DMS53 (cell line): ENCODE results near the gene SYNGR1.
"Not testable (repeated sequence)": the region's sequence is repeated elsewhere in the genome, so short reads cannot be mapped to it uniquely, and the experiment has no call there.

Experiments
- DNase-seq: peaks from one replicate; lab custom pipeline; 2025; lab: John Stamatoyannopoulos, UW

The SYNGR1 gene

DNA sequence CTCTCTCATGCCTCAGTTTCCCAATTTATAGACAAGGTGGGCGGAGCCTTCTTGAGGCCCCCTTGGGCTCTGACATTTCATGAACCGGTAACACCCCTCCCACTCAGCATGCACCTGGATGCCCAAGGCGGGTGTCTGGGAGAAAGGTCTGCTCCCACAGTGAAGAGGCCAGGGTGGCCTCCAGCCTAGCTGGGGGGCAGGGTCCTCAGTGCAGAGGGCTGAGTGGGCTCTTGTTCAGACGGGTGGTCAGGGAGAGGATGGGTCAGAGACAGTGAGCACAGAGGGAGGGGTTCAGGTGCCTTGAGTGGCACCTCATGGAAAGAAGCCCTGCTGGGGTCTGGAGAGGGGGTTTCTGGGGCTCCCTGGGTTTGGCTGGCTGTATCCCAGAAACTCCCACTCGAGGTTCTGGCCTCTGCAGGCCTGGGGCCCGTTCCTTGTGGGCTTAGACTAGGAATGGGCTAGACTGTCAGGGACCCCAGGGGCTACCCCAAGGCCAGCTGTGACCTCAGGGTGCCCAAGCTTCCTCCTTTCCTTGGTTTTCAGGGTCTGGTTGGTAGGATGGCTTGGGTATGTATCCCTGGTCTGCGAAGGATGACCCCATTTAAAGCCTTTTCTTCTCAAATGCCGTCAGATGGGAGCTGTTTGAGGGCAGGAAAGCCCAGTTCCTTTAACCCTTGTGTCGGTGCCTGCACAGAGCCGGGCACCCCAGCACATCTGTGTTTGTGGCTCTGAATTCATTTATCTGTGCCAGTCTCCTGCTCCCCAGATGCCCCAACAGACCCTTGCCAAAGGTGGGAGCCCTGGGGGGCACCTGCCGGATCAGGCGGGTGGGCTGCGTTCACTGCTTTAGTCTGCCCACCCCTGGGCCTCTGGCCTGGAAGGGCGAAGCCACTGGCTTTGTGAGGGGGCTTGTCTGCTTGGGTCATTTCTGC lies 1.2 kb downstream of the SYNGR1 start:
- no peak for DNase-seq

DNA sequence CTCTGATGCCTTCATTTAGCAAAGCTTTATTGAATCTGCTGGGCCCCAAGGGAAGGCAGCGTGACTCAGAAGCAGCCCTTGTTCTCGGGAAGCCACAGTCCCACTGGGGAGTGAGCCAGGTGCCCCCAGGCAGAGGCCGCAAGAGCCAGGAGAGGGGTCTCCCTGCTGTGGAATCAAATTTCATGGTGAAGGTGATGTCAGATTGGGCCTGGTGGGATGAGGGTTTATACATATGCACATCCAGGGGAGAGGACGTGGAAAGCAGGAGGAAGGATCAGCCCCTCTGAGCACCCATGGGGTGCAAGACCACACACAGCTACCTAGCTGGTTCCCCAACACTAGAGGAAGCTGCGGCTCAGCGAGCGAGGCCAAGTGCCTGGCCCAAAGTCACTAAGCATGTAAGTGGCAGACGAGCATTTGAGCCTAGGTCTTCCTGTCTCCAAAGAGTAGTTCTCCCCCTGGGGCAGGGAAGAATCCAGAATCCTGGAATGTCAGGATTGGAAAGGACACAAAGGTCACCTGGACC lies 2.0 kb downstream of the SYNGR1 start:
- no peak for DNase-seq

DNA sequence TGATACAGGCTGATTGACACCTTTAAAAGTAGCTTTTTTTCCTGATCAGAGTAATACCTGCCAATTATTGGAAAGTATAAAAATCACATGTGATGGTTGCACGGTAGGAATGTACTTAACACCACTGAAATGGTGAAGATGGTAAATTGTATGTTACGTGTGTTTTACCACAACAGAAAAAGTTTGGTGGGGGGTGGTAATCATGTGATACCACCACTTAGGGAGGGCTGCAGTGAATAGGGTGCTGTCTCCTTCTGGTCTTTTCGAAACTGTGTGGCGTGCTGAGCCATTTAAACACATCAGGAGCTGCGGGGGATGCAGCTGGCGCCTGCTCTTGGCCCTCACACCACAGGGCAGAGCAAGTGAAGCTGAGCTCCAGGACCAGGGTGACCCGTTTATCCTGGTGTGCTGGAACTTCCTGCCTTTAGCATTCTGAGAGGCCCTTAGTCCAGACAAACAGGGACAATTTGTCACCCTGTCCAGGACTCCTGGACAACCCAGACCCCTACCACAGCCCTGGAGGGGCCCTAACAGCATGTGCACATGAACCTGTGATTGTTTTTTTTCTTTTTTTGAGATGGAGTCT lies 2.6 kb downstream of the SYNGR1 start:
- no peak for DNase-seq

DNA sequence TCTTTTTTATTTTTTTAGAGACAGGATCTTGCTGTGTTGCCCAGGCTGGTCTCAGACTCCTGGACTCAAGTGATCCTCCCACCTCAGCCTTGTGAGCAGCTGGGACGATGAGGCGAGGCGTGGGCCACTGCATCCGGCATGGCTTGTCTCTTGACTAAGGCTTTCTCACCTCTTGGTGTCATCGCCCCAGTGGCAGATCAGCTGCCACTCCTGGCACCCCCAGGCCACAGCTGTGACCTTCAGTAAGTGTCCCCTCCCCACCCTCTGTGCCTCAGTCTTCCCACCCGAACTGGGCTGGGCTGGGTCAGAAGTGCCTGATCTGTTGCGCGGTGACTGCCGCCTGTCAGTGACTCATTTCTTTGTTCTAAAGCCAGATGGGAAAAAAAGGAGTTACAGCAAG lies 3.6 kb downstream of the SYNGR1 start:
- DNase-seq: peak; percentile 15

DNA sequence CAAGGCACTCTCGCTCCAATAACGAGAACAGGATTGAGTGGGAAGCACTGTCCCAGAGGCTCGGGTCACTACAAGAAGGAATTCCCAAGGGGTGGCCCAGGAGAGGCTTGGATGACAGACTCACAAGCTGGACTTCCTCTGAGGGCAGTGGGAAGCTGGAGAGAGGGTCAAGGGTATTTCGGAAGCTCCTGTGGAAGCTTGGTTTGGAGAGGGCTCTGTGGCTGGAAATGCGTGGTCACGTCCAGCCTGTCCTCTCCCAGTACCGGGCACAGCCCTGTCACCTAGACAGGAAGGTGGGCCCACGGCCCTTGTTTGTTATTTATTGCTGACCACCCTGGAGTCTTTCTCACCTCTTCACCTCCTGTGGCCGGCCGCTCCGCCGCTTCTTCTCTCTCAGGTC lies 5.3 kb downstream of the SYNGR1 start:
- no peak for DNase-seq

DNA sequence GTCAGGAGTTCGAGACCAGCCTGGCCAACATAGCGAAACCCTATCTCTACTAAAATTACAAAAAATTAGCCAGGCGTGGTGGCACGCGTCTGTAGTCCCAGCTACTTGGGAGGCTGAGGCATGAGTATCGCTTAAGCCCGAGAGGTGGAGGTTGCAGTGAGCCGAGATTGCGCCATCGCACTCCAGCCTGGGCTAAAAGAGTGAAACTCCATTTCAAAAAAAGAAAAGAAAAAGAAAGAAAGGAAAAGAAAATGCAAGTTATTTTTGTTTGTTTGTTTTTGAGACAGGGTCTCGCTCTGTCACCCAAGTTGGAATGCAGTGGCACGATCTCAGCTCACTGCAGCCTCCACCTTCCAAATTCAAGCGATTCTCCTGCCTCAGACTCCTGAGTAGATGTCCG lies 6.0 kb downstream of the SYNGR1 start:
- not testable (repeated sequence) for DNase-seq

DNA sequence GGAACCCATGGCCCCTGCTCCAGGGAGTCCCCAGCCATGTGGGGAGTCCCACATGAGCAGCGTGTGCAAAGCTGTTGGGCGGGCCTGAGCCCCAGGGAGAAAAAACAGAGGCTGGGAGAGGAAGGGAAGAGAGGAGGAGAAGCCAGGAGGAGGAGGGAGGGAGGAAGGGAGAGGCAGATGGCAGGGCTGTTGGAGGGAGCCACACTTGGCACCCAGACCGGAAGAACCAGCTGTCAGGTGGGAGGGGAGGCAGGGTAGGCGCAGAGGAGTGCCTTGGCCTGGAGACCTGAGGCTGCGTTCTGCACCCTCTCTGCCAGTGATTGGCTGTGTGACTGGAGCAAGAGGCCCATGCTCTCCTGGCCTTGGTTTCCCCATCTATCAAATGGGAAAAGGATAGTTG lies 6.7 kb downstream of the SYNGR1 start:
- DNase-seq: no peak

DNA sequence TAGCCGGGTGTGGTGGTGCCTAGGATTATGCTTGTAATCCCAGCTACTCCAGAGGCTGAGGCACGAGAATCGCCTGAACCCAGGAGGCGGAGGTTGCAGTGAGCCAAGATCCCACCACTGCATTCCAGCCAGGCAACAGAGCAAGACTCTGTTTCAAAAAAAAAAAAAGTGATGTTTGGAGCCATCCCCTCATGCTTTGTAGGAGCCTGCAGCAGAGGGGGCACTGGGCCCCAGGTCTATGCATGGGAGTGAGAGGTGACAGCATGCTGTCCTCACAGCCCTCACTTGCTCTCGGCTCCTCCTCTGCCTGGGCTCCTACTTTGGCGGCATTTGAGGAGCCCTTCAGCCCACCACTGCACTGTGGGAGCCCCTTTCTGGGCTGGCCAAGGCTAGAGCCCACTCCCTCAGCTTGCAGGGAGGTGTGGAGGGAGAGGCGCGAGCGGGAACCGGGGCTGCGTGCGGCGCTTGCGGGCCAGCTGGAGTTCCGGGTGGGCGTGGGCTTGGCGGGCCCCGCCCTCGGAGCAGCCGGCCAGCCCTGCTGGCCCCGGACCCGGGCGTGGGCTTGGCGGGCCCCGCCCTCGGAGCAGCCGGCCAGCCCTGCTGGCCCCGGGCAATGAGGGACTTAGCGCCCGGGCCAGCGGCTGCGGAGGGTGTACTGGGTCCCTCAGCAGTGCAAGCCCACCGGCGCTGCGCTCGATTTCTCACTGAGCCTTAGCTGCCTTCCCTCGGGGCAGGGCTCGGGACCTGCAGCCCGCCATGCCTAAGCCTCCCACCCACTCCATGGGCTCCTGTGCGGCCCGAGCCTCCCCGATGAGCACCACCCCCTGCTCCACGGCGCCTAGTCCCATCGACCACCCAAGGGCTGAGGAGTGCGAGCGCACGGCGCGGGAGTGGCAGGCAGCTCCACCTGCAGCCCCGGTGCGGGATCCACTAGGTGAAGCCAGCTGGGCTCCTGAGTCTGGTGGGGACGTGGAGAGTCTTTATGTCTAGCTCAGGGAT lies 7.6 kb downstream of the SYNGR1 start:
- DNase-seq: not testable (repeated sequence)

DNA sequence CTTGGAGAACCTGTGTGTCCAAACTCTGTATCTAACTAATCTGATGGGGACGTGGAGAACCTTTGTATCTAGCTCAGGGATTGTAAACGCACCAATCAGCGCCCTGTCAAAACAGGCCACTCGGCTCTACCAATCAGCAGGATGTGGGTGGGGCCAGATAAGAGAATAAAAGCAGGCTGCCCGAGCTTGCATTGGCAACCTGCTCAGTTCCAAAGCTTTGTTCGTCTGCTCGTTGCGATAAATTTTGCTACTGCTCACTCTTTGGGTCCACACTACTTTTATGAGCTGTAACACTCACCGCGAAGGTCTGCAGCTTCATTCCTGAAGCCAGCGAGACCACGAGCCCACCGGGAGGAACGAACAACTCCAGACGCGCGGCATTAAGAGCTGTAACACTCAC lies 8.4 kb downstream of the SYNGR1 start:
- not testable (repeated sequence) for DNase-seq

DNA sequence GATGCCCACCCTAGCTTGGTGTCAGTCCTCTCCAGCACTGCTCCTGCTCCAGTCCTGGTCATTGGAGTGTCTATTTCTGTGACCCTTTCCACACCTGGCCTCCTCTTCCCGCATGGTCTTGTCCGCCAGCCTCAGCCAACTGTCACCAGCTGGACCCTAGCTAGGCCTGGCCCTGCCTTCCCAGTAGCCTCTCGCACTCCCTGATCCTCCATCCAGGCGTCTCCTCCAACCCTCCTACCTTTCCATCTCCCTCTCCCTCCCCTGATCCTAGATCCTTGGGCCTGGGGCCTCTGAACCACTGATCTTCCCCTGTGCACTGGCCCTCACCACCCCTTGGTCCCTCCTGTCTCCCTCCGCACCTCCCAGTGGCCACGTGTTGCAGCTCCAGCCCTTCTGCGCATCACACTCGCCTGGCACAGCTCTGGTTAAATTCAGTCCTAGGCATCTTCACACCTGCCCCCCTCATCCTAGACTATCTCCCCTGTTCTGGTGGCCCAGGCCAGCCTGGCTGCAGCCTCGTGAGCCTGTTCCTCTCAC lies 9.9 kb downstream of the SYNGR1 start:
- DNase-seq: no peak

DNA sequence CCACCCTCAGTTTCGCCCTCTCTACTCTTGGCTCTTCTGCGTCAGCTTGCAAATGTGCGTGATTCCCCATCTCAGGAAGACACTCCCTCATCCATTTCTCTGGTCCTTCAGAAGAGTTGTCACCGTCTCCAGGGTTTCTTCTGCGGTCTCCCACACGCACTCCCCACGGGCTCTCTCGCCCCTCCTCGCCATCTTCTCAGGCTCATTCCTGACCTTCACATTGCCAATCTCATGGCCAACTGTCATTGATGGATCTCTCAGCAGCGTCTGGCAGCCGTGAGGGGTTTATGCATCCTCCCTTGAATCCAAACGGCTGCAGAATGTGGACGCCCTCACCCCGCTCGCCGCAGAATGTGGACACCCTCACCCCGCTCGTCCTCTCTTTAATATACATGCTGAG lies 10.5 kb downstream of the SYNGR1 start:
- DNase-seq: no peak

DNA sequence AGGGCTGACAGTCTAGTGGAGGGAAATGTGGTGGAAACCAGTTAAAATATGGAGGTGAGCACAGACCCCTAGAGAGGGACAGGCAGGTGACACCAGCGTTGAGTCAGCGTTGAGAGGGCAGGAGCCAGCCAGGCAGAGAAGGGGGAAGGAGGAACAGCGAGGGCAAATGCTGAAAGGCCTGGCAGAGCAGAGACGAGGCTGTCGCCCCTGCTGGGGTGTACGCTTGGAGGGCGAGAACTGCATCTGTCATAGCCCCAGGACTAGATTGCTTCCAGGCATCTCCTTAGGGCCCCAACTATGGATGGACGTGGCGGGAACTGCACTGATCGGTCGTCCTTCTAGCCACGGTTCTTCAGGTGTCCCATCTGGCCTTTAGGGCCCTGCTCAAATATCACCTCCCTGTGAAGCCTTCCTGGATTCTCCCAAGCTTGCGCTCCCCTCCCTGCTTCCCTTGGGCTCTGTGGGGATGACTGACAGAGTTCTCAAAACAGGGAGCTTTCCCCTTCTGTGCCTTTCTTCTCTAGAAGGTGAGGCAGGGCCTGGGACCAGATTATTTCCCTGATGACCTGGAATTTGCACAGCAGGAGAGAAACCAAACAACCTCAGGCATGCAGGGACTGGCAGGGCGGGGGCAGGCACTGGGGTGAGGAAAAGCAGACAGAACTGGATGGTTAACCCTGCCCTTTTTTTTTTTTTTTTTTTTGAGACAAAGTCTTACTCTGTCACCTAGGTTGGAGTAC lies 11.1 kb downstream of the SYNGR1 start:
- DNase-seq: peak; percentile 9

DNA sequence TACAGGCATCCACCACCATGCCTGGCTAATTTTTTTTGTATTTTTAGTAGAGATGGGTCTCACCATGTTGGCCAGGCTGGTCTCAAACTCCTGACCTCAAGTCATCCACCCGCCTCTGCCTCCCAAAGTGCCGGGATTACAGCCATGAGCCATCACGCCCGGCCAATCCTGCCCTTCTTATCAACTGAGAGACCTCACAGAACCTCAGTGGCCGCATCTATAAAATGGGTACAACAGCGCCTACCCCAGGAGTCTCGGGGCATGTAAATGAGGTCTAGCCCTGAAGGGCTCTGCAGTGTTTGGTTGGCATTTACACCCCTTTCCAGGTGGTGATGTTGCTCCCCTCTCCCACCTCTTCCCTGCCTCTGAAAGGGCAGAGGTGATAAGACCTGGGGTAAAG lies 11.7 kb downstream of the SYNGR1 start:
- DNase-seq: no peak

DNA sequence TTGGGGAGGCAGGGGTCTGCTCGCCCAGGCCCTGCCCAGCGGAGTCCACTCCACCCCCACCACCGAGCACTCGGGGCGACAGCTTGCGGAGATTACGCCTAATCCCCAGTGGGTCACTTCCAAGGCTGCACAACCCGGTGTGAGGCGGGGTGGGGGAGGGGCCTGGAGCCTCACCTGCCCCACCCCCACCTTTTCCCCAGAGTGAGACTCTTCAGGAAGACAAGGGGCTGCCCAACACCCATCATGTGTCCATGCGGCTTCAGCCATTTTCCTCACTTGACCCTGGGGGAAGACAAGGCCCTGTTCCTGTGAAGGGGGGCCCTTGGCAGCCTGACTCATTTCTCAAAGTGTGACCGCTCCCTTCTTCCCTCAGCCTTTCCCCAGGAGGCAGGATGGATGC lies 12.5 kb downstream of the SYNGR1 start:
- DNase-seq: no peak

DNA sequence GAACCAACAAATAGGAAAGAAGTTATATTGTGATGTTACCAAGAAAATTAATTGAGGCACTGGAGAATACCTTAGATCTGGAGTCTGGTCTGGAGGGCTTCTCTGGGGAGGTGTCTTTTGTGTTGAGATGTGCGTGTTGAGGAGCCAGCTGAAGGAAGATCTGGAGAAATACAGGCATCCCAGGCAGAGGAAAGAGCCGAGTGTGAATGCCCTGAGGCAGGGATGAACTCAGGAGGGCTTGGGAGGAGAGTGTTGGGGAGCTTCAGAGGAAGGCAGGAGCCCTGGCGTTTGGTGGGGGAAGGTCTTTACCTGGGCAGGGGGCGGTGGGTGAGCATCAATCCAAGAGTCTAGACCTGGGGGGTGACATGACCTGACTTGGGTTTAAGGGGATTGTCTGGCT lies 13.1 kb downstream of the SYNGR1 start:
- no peak for DNase-seq

DNA sequence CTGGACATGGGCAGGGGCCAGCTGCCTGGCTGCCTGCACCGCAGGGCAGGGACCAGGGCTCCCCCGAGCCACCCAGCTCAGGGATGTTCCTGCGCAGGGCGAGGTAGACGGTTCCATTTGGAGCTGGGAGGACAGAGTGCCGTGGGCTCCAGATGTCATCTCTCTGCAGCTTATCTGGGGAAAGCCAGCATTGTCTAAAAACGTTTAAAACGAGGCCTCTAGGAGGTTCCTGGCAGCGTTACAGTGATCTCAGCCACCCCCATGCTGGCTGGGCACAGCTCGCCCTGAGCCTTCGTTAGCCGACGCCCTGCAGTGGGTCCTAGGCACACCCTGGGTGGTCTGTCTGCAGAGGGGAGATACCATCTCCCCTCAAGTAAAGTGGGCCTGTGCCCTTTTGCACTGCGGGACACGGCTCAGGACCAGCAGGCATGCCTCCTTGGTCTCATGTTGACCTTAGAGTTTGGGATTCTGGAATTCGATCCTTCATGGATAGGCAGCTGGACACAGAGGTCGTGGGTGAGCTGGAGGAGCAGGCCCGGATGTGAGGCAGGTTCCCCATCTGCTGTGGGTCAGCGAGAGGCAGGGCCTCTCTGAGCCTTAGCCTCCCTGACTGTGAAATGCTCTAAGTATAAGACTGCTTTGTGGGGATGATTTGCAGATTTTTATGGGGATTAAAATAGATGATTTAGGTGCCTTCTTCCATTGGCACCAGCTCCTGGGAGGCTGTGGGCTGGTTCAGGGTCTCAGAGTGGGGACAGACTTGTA lies 14.1 kb downstream of the SYNGR1 start:
- no peak for DNase-seq

DNA sequence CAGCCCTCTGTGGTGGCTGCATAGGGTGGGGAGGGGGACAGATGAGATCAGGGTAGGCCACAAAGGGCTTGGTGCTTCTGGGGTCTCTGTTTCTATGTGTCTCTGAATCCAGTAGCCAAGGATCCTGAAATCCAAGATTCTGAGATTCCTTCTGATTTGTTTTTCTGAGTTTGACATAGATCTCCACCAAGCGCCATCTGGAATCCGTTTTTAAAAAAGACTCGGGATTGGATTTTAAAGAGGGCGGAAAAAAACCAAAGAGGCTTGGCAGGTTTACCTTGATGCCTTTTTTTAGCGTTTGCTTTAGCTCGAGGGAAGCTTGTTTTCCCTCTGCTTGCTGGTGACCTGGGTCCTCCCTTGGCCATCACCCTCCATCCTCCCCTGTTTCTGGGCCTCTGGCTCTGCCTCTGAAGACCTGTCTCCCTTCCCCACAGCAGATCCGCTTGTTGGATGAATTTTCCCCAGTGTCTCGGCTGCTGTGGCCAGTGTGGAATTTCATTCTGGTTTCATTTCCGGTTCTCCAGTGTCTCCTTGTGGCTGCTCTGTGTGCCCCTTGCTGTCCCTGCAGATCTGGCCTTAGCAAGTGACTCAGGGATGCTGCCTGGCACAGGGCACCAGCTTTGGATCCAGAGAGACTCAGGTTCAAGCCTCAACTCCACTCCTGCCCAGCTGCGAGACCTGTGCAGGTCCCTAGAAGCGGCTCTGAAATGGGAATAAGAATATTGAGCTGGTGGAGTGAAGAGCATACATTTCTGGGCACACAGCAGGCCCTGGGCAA lies 15.1 kb downstream of the SYNGR1 start:
- DNase-seq: peak; percentile 13

DNA sequence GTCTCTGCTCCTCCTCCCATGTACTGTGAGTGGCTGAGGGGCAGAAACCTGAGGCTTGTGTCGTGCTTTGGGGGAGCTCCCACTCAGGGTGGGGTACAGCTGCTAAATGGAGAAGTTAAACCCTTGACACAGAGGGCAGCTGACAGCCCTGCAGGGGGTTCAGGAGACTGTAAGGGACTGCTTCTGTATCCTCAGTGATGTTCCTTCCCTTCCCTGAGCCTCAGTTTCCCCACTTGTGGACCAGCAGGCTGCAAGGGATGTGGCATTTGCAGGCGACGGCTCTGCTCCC lies 15.6 kb downstream of the SYNGR1 start:
- no peak for DNase-seq

DNA sequence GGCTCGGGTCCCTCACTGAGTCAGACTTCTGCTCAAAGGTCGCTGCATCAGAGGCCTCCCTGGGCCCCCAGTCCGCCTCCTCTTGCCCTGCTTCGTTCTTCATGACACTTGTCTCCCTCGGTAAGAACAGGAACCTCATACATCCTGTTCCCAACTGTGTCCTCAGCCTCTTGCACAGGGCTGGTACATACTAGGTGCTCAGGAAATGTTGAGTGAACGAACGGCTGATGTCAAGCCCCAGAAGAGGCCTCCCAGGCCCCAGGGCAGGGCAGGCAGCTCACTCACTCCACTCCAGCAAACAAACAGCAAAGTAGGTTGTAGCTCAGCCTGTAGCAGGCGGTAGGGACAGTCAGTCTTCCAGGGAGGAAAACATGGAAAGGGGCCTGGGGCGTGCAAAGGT lies 17.2 kb downstream of the SYNGR1 start:
- DNase-seq: no peak

DNA sequence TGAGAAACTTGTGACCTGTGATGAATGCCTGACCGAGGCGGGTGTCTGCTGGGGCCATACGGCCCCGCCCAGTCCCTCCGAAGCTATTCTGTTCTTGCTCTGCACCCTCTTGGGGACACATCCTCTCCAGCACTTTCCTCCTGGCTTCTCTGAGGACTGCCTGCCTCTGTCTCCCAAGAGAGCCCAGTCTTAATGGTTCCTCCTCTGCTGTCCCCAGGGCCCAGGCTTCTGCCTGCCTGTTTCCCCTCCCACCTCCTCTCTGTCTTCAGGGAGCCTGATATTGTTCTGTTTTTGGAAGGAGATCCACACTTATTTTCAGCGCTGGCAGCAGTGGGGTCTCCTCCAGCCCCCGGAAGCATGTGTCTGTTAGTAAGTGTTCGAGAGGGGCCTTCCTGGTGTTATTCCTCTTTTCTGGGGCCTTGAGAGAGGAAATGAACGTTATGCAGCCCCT lies 18.7 kb downstream of the SYNGR1 start:
- no peak for DNase-seq
